K562 (cell line): Measurements from ENCODE around the gene PREX1. TPM values are rescaled to one million over a fixed set of nuclear protein-coding genes. Genes with fewer than 3 reads are reported as not detected.
A peak's percentile ranks its signal among the peaks of the same experiment; 100 is the strongest.

Experiments
- ATAC-seq: fragments of 200-7000 bp; cut with Tn5 transposase; 3 replicates; pipeline ENCODE4 v1.9.1; 2020; ENCODE audit warnings: moderate library complexity
- BruUV-seq: library from RNA; stranded (reverse); fragments of 400-500 nt; replicated peaks from 2 replicates; lab custom pipeline; 2021; lab: Mats Ljungman, UMichigan
- CTCF ChIA-PET: fragments of 300-600 bp; formaldehyde crosslinking; extraction: SDS; loops from one replicate; lab custom pipeline; 2021; ENCODE audit warnings: low intra/inter-chr PET ratio; lab: Yijun Ruan, JAX
- POLR2A ChIA-PET: fragments of 300-600, 350-650 bp; sonication (Branson Sonifier 250); formaldehyde crosslinking; extraction: SDS; loops from one replicate; lab custom pipeline; 2021; ENCODE audit warnings: antibody characterized with exemption, inconsistent platforms; lab: Yijun Ruan, JAX
- DNase-seq, 4 experiments: peaks; one replicate each; pipeline versions ENCODE4 v3.0.0 to v3.0.0-alpha.2; 2011 to 2018; ENCODE audit warnings: low spot score in 3 of 4, mixed read lengths in 3 of 4; ENCODE audit errors: extremely low read depth in 1 of 4
- FAIRE-seq: peaks from 2 replicates; lab custom pipeline; 2011; peaks lifted over from hg19 to GRCh38; lab: Jason Lieb, UNC
- H2AFZ ChIP-seq: 2 replicates; pipeline ENCODE4 v1.6.0; 2011; ENCODE audit warnings: low read depth, low read length, control low read depth, inconsistent platforms
- H3K27ac ChIP-seq: fragments of 200-600 bp; 3 replicates; pipeline ENCODE4 v1.8.0; 2011; ENCODE audit warnings: low read depth, mild to moderate bottlenecking, control low read depth, inconsistent platforms, low read length, moderate library complexity, mixed read lengths; ENCODE audit errors: extremely low read depth
- H3K27me3 ChIP-seq, 2 experiments: fragments of 300-600 bp in 1 of 2; 2 replicates in 1 of 2; 3 replicates in 1 of 2; pipeline versions ENCODE4 v1.6.0 to v1.8.0; 2011; ENCODE audit warnings: inconsistent platforms in 2 of 2, low read length in 2 of 2, mild to moderate bottlenecking in 1 of 2, mixed read lengths in 1 of 2, moderate library complexity in 1 of 2; ENCODE audit not compliant: control insufficient read depth in 2 of 2, insufficient read depth in 2 of 2
- H3K36me3 ChIP-seq: fragments of 300-600 bp; 3 replicates; pipeline ENCODE4 v1.8.0; 2011; ENCODE audit warnings: mild to moderate bottlenecking, low read length, inconsistent platforms; ENCODE audit not compliant: control insufficient read depth, insufficient read depth
- H3K4me1 ChIP-seq, 2 experiments: fragments of 200-600 bp in 1 of 2; replicated peaks in 1 of 2; 2 replicates in 1 of 2; 3 replicates in 1 of 2; pipeline versions ENCODE4 v1.5.1 to v1.8.0; 2011; ENCODE audit warnings: inconsistent platforms in 2 of 2, low read length in 2 of 2, mild to moderate bottlenecking in 1 of 2, mixed read lengths in 1 of 2, moderate library complexity in 1 of 2; ENCODE audit not compliant: control insufficient read depth in 2 of 2, insufficient read depth in 2 of 2
- H3K4me2 ChIP-seq: 2 replicates; pipeline ENCODE4 v1.6.1; 2011; ENCODE audit warnings: low read length, control low read depth, inconsistent platforms, mixed read lengths; ENCODE audit not compliant: insufficient read depth
- H3K4me3 ChIP-seq: fragments of 200-600 bp; sonication (generic), shearing (Covaris generic); 2 replicates; pipeline ENCODE4 v1.5.1; 2016; ENCODE audit warnings: control low read depth, inconsistent platforms
- H3K79me2 ChIP-seq: fragments of 200-600 bp; 3 replicates; pipeline ENCODE4 v1.8.0; 2011; ENCODE audit warnings: low read length, inconsistent platforms; ENCODE audit not compliant: control insufficient read depth, insufficient read depth
- H3K9ac ChIP-seq, 2 experiments: 2 replicates each; pipeline versions ENCODE4 v1.6.0 to v1.6.1; 2011; ENCODE audit warnings: low read depth in 2 of 2, low read length in 2 of 2, control low read depth in 1 of 2, inconsistent platforms in 1 of 2, mild to moderate bottlenecking in 1 of 2, mixed read lengths in 1 of 2; ENCODE audit not compliant: insufficient read depth in 1 of 2
- H3K9me1 ChIP-seq: one replicate; pipeline ENCODE4 v1.6.0; 2011; ENCODE audit warnings: inconsistent platforms, mild to moderate bottlenecking, low read length, moderate library complexity; ENCODE audit not compliant: control insufficient read depth, insufficient read depth
- H3K9me3 ChIP-seq: replicated peaks from 2 replicates; pipeline ENCODE4 v1.5.1; 2011; ENCODE audit warnings: low read depth, low read length, inconsistent platforms; ENCODE audit not compliant: control insufficient read depth, insufficient read depth
- H4K20me1 ChIP-seq: replicated peaks from 2 replicates; pipeline ENCODE4 v1.6.1; 2011; ENCODE audit warnings: low read length, inconsistent platforms, mixed read lengths; ENCODE audit not compliant: control insufficient read depth, insufficient read depth
- BCL6 ChIP-seq: fragments of 250-450 bp; sonication (Bioruptor Pico); IDR thresholded peaks from 2 replicates; pipeline ENCODE4 v1.4.0; 2020
- CREBBP ChIP-seq: IDR thresholded peaks from one replicate; pipeline ENCODE4 v1.6.1; 2012; ENCODE audit warnings: low read depth, mild to moderate bottlenecking, control low read depth, inconsistent platforms, low read length
- HDGF ChIP-seq: fragments of 450-650 bp; IDR thresholded peaks from 2 replicates; pipeline ENCODE4 v1.6.1; 2016
- MXI1 ChIP-seq: IDR thresholded peaks from 2 replicates; pipeline ENCODE4 v1.6.1; 2011; ENCODE audit warnings: low read depth, mild to moderate bottlenecking, improper control_type of control experiment, low read length
- SAFB2 ChIP-seq: fragments of 200-400 bp; formaldehyde crosslinking; IDR thresholded peaks from 2 replicates; pipeline ENCODE4 v1.6.1; 2018; ENCODE audit warnings: borderline replicate concordance, low read length, low read depth, moderate library complexity; ENCODE audit not compliant: severe bottlenecking
- SRF ChIP-seq, 2 experiments: fragments of 250-450, 450-650 bp in 1 of 2; sonication (Bioruptor Pico) in 1 of 2; sonication (generic) in 1 of 2; formaldehyde crosslinking; IDR thresholded peaks; 2 replicates each; pipeline versions ENCODE4 v1.5.0 to v1.5.1; 2020 to 2022; ENCODE audit warnings: mild to moderate bottlenecking in 1 of 2, missing genetic modification reagents in 1 of 2
- TARDBP ChIP-seq: fragments of 450-650 bp; IDR thresholded peaks from 2 replicates; pipeline ENCODE4 v1.6.1; 2016
- TCF7 ChIP-seq: sonication (generic); IDR thresholded peaks from 2 replicates; pipeline ENCODE4 v1.6.1; 2016; ENCODE audit warnings: antibody characterized with exemption, borderline replicate concordance
- TEAD2 ChIP-seq: fragments of 450-650 bp; IDR thresholded peaks from 2 replicates; pipeline ENCODE4 v1.6.1; 2016; ENCODE audit warnings: missing genetic modification characterization, control low read depth, missing compliant biosample characterization
- TRIM28 ChIP-seq: fragments of 450-650 bp; IDR thresholded peaks from 2 replicates; pipeline ENCODE4 v1.6.1; 2017
- ZKSCAN8 ChIP-seq: fragments of 200-800 bp; sonication (Bioruptor generic); IDR thresholded peaks from 2 replicates; pipeline ENCODE4 v1.6.1; 2016; ENCODE audit warnings: missing genetic modification characterization, missing compliant biosample characterization
- ZNF12 ChIP-seq: sonication (generic); formaldehyde crosslinking; IDR thresholded peaks from 2 replicates; pipeline ENCODE4 v1.4.0; 2020; ENCODE audit warnings: mild to moderate bottlenecking, missing genetic modification reagents
- ZNF133 ChIP-seq: fragments of 250-450 bp; sonication (Bioruptor Pico); IDR thresholded peaks from 2 replicates; pipeline ENCODE4 v1.4.0; 2020; ENCODE audit warnings: mild to moderate bottlenecking
- ZNF431 ChIP-seq: sonication (generic); formaldehyde crosslinking; IDR thresholded peaks from 2 replicates; pipeline ENCODE4 v1.8.0; 2022; ENCODE audit warnings: mild to moderate bottlenecking, missing genetic modification reagents
- ZNF707 ChIP-seq: fragments of 250-450 bp; sonication (Bioruptor Pico); conservative IDR thresholded peaks from 2 replicates; pipeline ENCODE4 v1.8.0; 2022; ENCODE audit warnings: inconsistent platforms, mild to moderate bottlenecking, moderate library complexity
- WGBS: fragments of 100-300 bp; shearing (Covaris generic); methylation state at CpG from one replicate; pipeline ENCODE4 v1.1.6; 2016; ENCODE audit warnings: low coverage, mixed read lengths; ENCODE audit not compliant: insufficient coverage; ENCODE audit errors: missing lambda C conversion rate; 5-methylcytosine and 5-hydroxymethylcytosine counted together
- in situ Hi-C: fragments of 300-500 bp; cut with MboI; formaldehyde crosslinking; loops from 4 replicates; pipeline ENCODE4 v1.15.0; 2018; ENCODE audit warnings: inconsistent platforms, mixed read lengths
- intact Hi-C: fragments of 100-400 bp; cut with micrococcal nuclease; formaldehyde crosslinking; loops from 2 replicates; pipeline ENCODE4 v1.14.2; 2022
- polyA plus RNA-seq, 8 experiments: library from polyadenylated mRNA; depleted of rRNA in 4 of 8; stranded (reverse) in 5 of 8; unstranded in 3 of 8; fragments of >200 nt; fragmentation: Nextera tagmentation in 2 of 8; fragmentation: Illumina TruSeq in 1 of 8; extraction: Ambion mirVana in 2 of 8; extraction: Trizol in 1 of 8; gene quantifications; 2 replicates each; pipeline versions ENCODE4 v1.2.1 to v1.2.3, GENCODE V29; 2011 to 2014; ENCODE audit warnings: inconsistent platforms in 1 of 8, missing spikeins in 1 of 8
- total RNA-seq, 7 experiments: library from RNA; depleted of rRNA in 6 of 7; stranded (reverse); fragments of >200 nt in 6 of 7; fragmentation: Illumina TruSeq in 2 of 7; extraction: Trizol in 2 of 7; gene quantifications; 2 replicates each; pipeline versions ENCODE4 v1.2.1 to v1.2.3, GENCODE V29; 2011 to 2021; ENCODE audit warnings: low replicate concordance in 1 of 7
- TF ChIP-seq, protein P1 (sequence below): sonication (generic); formaldehyde crosslinking; IDR thresholded peaks from 2 replicates; pipeline ENCODE4 v1.8.0; 2022; ENCODE audit warnings: mild to moderate bottlenecking, missing genetic modification reagents
- TF ChIP-seq, protein P2 (sequence below): sonication (generic); formaldehyde crosslinking; IDR thresholded peaks from 2 replicates; pipeline ENCODE4 v1.8.0; 2022; ENCODE audit warnings: mild to moderate bottlenecking, missing genetic modification reagents

Gene PREX1
- total and polyA plus RNA-seq, 9 of the 15 experiments (the other 6 are each of a cell fraction or from before 2014, with no cell fraction given), result 0.37 to 10.4 (median 4.8) TPM

DNA sequence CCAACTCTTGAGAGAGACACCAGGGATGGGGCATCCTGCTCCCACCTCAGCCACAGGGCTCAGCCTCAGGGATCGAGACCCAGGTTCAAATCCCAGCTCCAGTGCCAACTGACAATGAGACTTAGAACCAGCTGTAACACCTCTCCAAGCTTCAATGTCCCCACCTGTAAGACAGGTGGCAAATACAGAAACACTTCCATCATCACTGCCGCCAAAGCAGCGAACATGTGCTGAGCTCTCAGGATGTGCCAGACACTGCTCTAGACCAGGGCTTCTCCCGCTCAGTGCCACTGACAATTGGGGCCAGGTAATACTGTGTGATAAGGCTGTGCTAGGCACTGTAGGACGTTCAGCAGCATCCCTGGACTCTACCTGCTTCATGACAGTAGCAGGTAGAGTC lies 22.1 kb downstream of the PREX1 start:
- peak overlapping the region in 1 of 2 experiments; percentile 13; a peak in 1 of 4 replicates for H3K9ac ChIP-seq
- no peaks in the 10 kb centered on the region for H3K9me3 ChIP-seq
- 0 out of 5 replicates have a peak, but pooled peaks cover 0 to 4% of the 10 kb centered on the region in 2 experiments for H3K4me1 ChIP-seq
- H3K4me2 ChIP-seq, result no peak overlapping the region
- no peaks in the 10 kb centered on the region for H3K9me1 ChIP-seq
- ATAC-seq (no peak), DNase-seq (no peak), FAIRE-seq (no peak)
- 29% methylated on average over 5 of the region's 5 CpGs for WGBS
- CTCF ChIA-PET, result no interaction called here
- H3K27me3 ChIP-seq, result peaks cover 0 to 15% of the 10 kb centered on the region in 2 experiments; a peak in 3 of 5 replicates
- H2AFZ ChIP-seq, result no peak overlapping the region
- in situ Hi-C loops (no loop called here), intact Hi-C loops (no loop called here)
- H3K36me3 ChIP-seq, result no peaks in the 10 kb centered on the region
- no peaks in the 10 kb centered on the region; the same call in 1 of the 2 replicates for H4K20me1 ChIP-seq
- no TSS peak for BruUV-seq
- H3K79me2 ChIP-seq, result no peaks in the 10 kb centered on the region
- no peak overlapping the region for H3K4me3 ChIP-seq
- H3K27ac ChIP-seq, result no peak overlapping the region
- no peak for TF ChIP-seq ZNF431 (CRISPR knock-in tag)
- TF ChIP-seq ZNF707 (CRISPR knock-in tag), result no peak
- TF ChIP-seq SRF (CRISPR knock-in tag; IDR thresholded peaks at IDR 0.05), result no peak
- TF ChIP-seq, protein P1, sequence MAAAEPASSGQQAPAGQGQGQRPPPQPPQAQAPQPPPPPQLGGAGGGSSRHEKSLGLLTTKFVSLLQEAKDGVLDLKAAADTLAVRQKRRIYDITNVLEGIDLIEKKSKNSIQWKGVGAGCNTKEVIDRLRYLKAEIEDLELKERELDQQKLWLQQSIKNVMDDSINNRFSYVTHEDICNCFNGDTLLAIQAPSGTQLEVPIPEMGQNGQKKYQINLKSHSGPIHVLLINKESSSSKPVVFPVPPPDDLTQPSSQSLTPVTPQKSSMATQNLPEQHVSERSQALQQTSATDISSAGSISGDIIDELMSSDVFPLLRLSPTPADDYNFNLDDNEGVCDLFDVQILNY (CRISPR knock-in tag), result no peak
- TF ChIP-seq SAFB2, result no peak
- no peak for TF ChIP-seq TCF7
- no peak for TF ChIP-seq TRIM28
- TF ChIP-seq TARDBP, result no peak
- no peak for TF ChIP-seq ZNF12 (CRISPR knock-in tag)
- TF ChIP-seq, protein P2, sequence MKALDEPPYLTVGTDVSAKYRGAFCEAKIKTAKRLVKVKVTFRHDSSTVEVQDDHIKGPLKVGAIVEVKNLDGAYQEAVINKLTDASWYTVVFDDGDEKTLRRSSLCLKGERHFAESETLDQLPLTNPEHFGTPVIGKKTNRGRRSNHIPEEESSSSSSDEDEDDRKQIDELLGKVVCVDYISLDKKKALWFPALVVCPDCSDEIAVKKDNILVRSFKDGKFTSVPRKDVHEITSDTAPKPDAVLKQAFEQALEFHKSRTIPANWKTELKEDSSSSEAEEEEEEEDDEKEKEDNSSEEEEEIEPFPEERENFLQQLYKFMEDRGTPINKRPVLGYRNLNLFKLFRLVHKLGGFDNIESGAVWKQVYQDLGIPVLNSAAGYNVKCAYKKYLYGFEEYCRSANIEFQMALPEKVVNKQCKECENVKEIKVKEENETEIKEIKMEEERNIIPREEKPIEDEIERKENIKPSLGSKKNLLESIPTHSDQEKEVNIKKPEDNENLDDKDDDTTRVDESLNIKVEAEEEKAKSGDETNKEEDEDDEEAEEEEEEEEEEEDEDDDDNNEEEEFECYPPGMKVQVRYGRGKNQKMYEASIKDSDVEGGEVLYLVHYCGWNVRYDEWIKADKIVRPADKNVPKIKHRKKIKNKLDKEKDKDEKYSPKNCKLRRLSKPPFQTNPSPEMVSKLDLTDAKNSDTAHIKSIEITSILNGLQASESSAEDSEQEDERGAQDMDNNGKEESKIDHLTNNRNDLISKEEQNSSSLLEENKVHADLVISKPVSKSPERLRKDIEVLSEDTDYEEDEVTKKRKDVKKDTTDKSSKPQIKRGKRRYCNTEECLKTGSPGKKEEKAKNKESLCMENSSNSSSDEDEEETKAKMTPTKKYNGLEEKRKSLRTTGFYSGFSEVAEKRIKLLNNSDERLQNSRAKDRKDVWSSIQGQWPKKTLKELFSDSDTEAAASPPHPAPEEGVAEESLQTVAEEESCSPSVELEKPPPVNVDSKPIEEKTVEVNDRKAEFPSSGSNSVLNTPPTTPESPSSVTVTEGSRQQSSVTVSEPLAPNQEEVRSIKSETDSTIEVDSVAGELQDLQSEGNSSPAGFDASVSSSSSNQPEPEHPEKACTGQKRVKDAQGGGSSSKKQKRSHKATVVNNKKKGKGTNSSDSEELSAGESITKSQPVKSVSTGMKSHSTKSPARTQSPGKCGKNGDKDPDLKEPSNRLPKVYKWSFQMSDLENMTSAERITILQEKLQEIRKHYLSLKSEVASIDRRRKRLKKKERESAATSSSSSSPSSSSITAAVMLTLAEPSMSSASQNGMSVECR (CRISPR knock-in tag), result no peak
- no peak for TF ChIP-seq ZNF133 (CRISPR knock-in tag)
- no peak for TF ChIP-seq CREBBP
- TF ChIP-seq HDGF, result no peak
- TF ChIP-seq MXI1, result no peak
- no peak for TF ChIP-seq BCL6
- TF ChIP-seq TEAD2 (tag), result no peak
- no peak for TF ChIP-seq ZKSCAN8 (CRISPR knock-in tag)
- TF ChIP-seq, all 486 proteins: peak for 0
- POLR2A ChIA-PET, result interaction anchor here (1.1 kb wide), 1 partner anchor 21 kb away, joined by 3 read pairs; no protein-coding TSS in a partner anchor
